Measurements from ENCODE around the gene KCNF1.

The KCNF1 gene

DNA sequence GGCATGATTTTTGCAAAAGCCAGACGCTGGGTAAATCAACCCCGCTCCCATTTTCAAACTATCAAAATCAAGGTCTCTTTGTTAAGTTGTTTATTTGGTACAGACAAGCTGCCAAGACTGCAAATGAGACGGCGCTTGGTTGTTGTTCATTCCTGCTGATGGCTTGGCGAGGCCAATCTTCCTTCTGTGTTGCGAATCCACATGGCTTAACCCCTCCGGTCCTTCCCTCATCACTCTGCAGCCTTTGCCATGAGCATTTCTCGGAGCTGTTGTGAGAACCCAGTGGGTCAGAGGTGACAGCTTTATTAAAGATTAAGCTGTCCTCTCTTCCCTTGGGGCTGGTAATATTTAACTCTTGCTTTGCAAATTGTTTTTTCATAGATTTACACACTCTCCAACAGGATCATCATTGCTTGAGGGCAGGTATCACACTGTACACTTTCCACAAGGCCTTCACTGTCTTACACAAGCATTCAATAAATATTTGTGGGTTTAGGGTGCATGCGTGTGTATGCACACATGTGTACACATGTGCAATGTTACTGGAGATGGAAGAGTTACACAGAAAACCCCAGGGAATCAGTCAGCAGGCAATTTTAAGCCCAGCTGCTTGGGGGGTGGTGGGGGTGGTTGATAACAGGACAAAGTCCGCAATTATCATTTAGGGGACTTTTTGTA, 27.8 kb upstream of the KCNF1 start:
- TF ChIP-seq, protein P1, sequence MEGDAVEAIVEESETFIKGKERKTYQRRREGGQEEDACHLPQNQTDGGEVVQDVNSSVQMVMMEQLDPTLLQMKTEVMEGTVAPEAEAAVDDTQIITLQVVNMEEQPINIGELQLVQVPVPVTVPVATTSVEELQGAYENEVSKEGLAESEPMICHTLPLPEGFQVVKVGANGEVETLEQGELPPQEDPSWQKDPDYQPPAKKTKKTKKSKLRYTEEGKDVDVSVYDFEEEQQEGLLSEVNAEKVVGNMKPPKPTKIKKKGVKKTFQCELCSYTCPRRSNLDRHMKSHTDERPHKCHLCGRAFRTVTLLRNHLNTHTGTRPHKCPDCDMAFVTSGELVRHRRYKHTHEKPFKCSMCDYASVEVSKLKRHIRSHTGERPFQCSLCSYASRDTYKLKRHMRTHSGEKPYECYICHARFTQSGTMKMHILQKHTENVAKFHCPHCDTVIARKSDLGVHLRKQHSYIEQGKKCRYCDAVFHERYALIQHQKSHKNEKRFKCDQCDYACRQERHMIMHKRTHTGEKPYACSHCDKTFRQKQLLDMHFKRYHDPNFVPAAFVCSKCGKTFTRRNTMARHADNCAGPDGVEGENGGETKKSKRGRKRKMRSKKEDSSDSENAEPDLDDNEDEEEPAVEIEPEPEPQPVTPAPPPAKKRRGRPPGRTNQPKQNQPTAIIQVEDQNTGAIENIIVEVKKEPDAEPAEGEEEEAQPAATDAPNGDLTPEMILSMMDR (IDR thresholded peaks at IDR 0.05; ENCODE audit: low read depth, low read length): no peak
- TF ChIP-seq MYC (IDR thresholded peaks at IDR 0.05; ENCODE audit: low read depth, low read length) (no peak), POLR2A (IDR thresholded peaks at IDR 0.05; ENCODE audit: extremely low read depth, insufficient read length) (no peak)
- TF ChIP-seq, protein P2, sequence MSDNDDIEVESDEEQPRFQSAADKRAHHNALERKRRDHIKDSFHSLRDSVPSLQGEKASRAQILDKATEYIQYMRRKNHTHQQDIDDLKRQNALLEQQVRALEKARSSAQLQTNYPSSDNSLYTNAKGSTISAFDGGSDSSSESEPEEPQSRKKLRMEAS (IDR thresholded peaks at IDR 0.05; ENCODE audit: low read depth, low read length): no peak
- DNase-seq (ENCODE audit: low read depth): no peak
- H3K4me3 ChIP-seq (ENCODE audit: low read depth, low read length): no peak overlapping the region

DNA sequence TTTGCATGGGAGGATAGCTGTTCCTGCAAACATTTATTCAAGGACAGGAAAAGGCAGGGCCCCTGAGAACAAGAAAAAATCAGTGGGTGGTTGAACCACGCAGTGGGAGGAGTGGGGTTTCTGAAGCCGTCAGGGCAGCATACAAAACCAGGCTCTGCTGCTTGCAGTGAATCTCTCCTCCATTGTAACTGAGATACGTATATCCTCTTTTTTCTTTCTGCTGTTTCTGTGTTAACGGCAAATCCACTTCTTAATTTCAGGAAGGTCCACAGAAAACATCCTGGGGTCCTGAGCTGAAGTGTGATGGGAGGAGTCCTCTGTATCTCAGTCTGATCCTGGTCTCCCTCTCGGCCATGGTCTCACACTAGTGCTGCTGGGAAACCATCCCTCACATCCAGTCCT, 27.2 kb upstream of the KCNF1 start:
- DNase-seq (ENCODE audit: low read depth): no peak
- H3K4me3 ChIP-seq (ENCODE audit: low read depth, low read length): no peak overlapping the region
- TF ChIP-seq, protein P2 (IDR thresholded peaks at IDR 0.05; ENCODE audit: low read depth, low read length): no peak

DNA sequence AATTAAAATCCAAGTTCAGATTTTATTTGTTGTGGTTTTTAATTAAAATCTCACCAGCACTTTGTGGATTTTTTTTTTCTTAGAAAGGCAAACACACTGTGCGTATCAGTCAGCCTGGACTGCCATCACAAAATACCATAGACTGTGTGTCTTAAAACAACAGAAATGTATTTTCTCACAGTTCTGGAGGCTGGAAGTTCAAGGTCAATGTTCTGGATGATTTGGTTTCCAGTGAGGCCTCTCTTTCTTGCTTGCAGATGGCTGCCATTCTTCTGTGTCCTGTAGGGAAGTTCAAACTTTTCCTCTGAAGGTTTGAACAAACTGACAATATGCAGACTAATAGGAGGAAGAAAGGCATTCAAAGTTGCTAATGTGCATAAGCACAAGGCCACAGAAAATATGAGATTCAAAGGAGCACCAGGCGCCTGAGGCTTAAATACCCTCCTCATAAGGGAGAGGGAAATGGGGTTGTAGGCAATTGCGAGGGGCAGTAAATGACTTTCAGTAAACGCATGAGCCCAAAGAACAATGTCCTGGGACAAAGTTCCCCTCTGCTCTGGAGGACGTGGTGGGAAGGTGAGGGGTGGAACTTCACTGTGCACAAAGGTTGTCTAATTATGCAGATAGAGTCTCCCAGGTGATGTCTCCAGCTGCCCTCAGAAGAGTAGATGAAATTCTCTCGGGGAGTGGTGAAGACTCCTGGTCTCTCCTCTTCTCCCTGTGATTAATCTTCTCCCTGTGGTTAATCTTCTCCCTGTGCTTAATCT, 26.5 kb upstream of the KCNF1 start:
- TF ChIP-seq, protein P1 (IDR thresholded peaks at IDR 0.05; ENCODE audit: low read depth, low read length): no peak
- TF ChIP-seq, protein P2 (IDR thresholded peaks at IDR 0.05; ENCODE audit: low read depth, low read length): no peak
- TF ChIP-seq POLR2A (IDR thresholded peaks at IDR 0.05; ENCODE audit: extremely low read depth, insufficient read length): no peak
- no peak for TF ChIP-seq MYC (IDR thresholded peaks at IDR 0.05; ENCODE audit: low read depth, low read length)
- no peak for DNase-seq (ENCODE audit: low read depth)
- H3K4me3 ChIP-seq (ENCODE audit: low read depth, low read length): no peak overlapping the region

DNA sequence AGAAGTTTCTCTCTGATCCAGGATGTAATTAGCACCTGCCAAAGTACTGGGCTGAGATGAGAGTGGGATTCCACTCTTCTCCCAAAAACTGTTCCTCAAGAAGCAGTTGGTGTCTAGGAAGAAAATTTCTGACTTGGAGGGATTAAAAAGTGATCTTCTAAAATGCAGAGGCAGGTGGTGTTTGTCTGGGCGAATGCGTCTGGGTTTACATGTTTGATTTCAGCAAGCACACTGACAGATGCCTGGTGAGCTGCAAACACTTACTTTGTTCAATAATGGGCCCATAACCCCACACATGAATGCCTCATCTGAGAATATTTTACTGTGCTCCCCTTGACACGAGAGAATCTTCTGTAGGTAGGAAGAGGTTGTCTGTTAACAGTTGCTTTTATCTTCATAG, 24.3 kb upstream of the KCNF1 start:
- TF ChIP-seq MYC (IDR thresholded peaks at IDR 0.05; ENCODE audit: low read depth, low read length): no peak
- TF ChIP-seq, protein P1 (IDR thresholded peaks at IDR 0.05; ENCODE audit: low read depth, low read length): no peak
- TF ChIP-seq, protein P2 (IDR thresholded peaks at IDR 0.05; ENCODE audit: low read depth, low read length): no peak
- no peak for TF ChIP-seq POLR2A (IDR thresholded peaks at IDR 0.05; ENCODE audit: extremely low read depth, insufficient read length)
- no peak for DNase-seq (ENCODE audit: low read depth)
- H3K4me3 ChIP-seq (ENCODE audit: low read depth, low read length): no peak overlapping the region

DNA sequence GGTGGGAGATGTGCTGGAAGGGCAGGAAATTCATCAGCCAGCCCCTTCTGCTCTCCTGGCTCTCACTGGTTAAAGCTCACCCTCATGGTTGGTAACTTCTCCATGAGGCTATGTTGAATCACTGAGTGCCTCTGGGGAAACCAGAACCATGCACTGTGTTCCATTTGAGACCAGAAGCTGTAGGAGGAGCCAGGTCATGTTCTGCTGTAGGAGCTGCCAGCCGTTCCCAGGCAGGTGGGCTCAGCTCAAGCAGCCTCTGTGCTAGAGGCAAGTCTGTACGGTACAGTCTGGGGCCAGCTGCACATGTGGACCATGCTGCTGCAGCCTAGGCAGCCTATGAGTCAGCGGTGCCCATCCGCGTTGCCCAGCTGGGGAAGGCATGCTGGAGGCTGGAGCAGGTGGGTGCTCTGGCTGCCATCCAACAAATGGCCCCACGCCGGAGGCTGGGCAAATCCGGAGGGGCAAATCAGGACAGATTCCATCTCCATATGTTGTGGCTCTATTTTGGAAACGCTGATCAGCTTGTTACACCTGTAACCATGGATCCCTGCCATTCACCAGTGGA, 22.0 kb upstream of the KCNF1 start:
- no peak overlapping the region for H3K4me3 ChIP-seq (ENCODE audit: low read depth, low read length)
- DNase-seq (ENCODE audit: low read depth): no peak
- TF ChIP-seq, protein P1 (IDR thresholded peaks at IDR 0.05; ENCODE audit: low read depth, low read length): no peak
- TF ChIP-seq, protein P2 (IDR thresholded peaks at IDR 0.05; ENCODE audit: low read depth, low read length): no peak
- TF ChIP-seq MYC (IDR thresholded peaks at IDR 0.05; ENCODE audit: low read depth, low read length): no peak
- no peak for TF ChIP-seq POLR2A (IDR thresholded peaks at IDR 0.05; ENCODE audit: extremely low read depth, insufficient read length)

All from NB4 (cell line).